Activated CD4-positive, CD25-positive, alpha-beta regulatory T cell treated with anti-CD3 and anti-CD28 coated beads, Interleukin-2, amount 50 U/mL, for 16 hours (primary cell): ENCODE data around the gene MSI2.

ENCODE experiments used
- DNase-seq: peaks from one replicate; pipeline ENCODE4 v3.0.0-alpha.2; 2020; ENCODE audit warnings: low read depth, low spot score

Gene MSI2

GRCh38 chr17:57732062-57732461 lies 475.7 kb downstream of the MSI2 start:
- no peak for DNase-seq

- DNase-seq, result no peak
Observed at GRCh38 chr17:57733085-57733484, 476.8 kb downstream of the MSI2 start.
